ENCODE measurements around the gene NDUFB7.
A peak's percentile ranks its signal among the peaks of the same experiment; 100 is the strongest.

Gene NDUFB7

GRCh38 chr19:14519860-14520407 is 51.9 kb downstream of the NDUFB7 start:
- no peak for DNase-seq

- no peak for DNase-seq
These were observed 52.5 kb downstream of the NDUFB7 start for GRCh38 chr19:14519245-14519859.

- peak; percentile 80 for DNase-seq
These were observed 53.9 kb downstream of the NDUFB7 start, which contains the start of gene DNAJB1 for GRCh38 chr19:14517840-14518505. DNAJB1 (minus strand) TSS chr19:14518397; CDS start chr19:14518349, 48 bp downstream.

- no peak for DNase-seq
These were observed 54.4 kb downstream of the NDUFB7 start for GRCh38 chr19:14517446-14517839.

GRCh38 chr19:14516746-14517438 is 55.0 kb downstream of the NDUFB7 start:
- DNase-seq = no peak

All from fibroblast of skin of scalp (primary cell).